ENCODE results near the gene LRRC61.
A peak's percentile ranks its signal among the peaks of the same experiment; 100 is the strongest.
"Not testable (repeated sequence)": the region's sequence is repeated elsewhere in the genome, so short reads cannot be mapped to it uniquely, and the experiment has no call there.

Gene LRRC61

DNA sequence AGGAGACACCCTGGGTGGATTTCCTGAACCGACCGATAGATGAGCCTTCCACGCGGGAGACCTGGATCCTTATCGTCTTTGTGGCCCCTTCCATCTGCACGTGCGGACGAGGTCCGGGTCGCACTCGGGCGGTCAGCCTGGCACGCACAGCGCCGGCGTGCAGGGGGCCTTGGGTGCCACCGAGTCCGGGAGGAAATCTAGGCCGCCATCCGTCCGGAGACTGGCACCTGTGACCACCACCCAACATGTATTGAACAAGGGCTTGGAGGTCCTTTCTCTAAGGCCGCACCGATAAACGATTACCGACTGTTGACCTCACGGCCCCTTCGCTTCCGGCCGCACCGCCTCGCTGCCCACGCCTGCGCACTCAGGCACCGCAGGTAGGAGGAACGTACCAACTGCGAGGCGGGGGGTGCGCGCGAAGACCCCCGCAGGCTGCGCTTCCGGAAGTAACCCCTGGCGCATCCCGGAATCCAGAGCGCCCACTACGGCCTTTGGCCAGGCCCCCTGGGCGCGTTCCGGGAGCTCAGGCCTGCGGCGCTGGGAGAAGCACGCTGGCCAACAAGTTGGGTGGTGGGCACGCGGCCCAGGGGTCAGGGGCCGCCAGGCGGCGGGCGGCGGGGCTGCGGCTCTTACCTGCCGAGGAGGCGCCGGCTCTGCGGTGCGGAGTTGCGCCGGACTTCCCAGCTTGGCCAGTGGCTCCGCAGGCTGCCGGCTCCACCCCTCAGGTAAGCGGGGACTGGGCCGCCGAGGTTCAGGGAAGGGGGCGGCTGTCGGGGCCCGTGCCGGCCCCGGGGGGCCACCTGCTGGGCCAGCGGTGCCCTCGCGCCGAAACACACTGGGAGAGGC lies at the start of gene LRRC61, which contains the start of gene ACTR3C:
Gene LRRC61 (plus strand): TSS at position 523 of the 849 bp plus-strand sequence. CDS start 13,507 bp downstream, outside the sequence.
Gene ACTR3C (minus strand): TSS at position 713 of the 849 bp plus-strand sequence. CDS start 28,249 bp downstream, outside the sequence.
- DNase-seq, result peak; percentile 68

GRCh38 chr7:150276132-150276695 lies 46.9 kb upstream of the LRRC61 start:
- DNase-seq, result peak; percentile 60

- DNase-seq, result not testable (repeated sequence)
These were observed 44.8 kb upstream of the LRRC61 start for GRCh38 chr7:150278383-150278782.

- not testable (repeated sequence) for DNase-seq
These were observed 41.3 kb upstream of the LRRC61 start for GRCh38 chr7:150281681-150282403.

- DNase-seq, result not testable (repeated sequence)
These were observed 40.0 kb upstream of the LRRC61 start for GRCh38 chr7:150283111-150283510.

DNA sequence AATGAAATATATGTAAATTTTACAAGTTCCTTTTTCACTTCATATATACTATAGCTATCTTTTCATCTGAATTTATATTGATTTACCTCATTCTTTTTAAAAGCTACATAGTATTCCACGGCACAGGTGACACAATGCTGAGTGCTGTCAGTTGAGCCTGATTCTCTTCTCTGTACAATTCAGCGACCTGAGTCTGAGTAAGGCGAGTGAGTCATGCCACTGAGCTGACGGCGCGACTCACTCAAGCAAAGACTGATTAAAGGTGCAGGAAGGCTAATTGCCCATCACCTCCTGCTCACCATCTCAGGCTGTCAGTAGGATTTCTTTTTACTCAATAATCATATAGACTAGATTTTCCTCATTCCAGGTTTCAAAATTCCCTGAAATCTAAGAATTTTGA lies 39.5 kb upstream of the LRRC61 start:
- DNase-seq, result not testable (repeated sequence)

GRCh38 chr7:150285849-150286754 lies 37.1 kb upstream of the LRRC61 start:
- peak; percentile 20 for DNase-seq

DNA sequence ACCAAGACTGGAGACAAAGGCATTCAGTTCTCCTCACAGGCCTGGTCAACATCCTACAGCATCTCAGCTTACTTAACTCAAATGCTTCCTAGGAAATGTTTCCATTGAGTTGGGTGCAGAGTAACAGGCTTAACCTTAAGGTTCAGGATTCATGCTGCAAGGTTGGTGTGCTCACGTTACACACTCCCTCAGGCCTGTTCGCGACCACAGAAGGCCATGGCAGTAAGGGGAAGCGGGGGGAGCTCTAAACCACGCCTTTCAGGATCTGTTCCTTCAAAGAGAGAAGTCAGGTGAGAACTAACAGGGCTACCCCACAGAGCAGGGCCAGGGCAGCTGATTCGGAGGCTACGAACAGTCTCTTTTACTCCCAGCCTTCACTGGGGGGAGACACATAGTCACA lies 35.3 kb upstream of the LRRC61 start:
- not testable (repeated sequence) for DNase-seq

DNA sequence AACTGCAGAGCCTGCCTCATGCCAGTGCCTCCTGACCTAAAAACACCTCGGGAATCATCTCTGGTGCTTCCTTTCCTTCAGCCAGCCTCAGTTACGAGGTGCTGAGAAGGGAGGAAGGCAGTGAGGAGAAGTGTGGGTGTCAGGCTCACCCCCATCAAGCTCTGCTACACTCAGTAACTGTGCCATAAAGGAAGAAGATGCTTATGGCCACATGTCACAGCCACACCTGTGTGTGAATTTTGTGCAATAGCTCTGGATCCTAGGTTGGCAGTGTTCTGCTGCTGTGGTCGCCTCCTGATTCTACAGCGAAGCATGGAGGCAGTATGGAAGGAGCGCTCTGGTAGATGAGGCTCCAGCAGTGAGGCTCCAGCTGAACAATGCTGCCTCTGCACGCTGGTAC lies 34.3 kb upstream of the LRRC61 start:
- DNase-seq, result not testable (repeated sequence)

DNA sequence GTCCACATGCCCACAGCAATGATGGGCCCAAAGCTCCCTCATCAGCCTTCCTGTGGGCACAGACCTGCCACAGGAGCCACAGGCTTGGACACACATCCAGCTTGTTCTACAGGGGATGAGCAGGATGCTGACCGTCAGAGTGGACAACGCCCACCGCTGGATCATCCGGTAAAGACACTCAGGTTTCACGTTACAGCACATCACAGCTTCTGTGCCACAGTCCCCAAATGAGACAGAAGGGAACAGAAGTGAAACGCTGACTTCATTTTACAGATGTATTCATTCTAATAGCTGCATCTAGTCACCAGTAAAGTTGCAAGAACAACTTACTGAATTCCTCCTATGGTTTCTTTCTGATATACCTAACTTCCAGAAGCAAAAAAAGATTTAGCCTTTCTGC lies 32.8 kb upstream of the LRRC61 start:
- not testable (repeated sequence) for DNase-seq

GRCh38 chr7:150295027-150295426 lies 28.1 kb upstream of the LRRC61 start:
- not testable (repeated sequence) for DNase-seq

GRCh38 chr7:150295614-150296013 lies 27.5 kb upstream of the LRRC61 start:
- DNase-seq, result not testable (repeated sequence)

- not testable (repeated sequence) for DNase-seq
These were observed 26.4 kb upstream of the LRRC61 start for GRCh38 chr7:150296802-150297201.

DNA sequence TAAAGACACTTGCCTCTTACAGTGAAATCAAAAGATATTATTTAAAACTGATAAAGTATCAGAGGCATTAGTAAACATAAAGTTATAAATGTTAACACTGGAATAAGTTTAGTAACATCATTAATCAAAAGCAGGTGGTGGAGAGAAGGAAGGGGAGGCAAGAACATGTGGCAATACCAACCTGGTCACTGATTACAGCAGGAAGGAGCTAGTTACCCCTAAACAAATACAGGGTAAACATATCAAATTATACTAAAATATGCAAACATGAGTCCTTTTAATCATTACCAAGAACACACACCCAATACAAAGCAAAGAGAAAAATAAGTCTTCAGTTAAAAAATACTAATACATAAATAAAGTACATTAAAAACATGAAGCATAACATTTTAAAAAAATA lies 25.2 kb upstream of the LRRC61 start:
- DNase-seq, result not testable (repeated sequence)

- not testable (repeated sequence) for DNase-seq
These were observed 20.2 kb upstream of the LRRC61 start for GRCh38 chr7:150302908-150303310.

GRCh38 chr7:150304499-150305258 lies 18.5 kb upstream of the LRRC61 start:
- not testable (repeated sequence) for DNase-seq

DNA sequence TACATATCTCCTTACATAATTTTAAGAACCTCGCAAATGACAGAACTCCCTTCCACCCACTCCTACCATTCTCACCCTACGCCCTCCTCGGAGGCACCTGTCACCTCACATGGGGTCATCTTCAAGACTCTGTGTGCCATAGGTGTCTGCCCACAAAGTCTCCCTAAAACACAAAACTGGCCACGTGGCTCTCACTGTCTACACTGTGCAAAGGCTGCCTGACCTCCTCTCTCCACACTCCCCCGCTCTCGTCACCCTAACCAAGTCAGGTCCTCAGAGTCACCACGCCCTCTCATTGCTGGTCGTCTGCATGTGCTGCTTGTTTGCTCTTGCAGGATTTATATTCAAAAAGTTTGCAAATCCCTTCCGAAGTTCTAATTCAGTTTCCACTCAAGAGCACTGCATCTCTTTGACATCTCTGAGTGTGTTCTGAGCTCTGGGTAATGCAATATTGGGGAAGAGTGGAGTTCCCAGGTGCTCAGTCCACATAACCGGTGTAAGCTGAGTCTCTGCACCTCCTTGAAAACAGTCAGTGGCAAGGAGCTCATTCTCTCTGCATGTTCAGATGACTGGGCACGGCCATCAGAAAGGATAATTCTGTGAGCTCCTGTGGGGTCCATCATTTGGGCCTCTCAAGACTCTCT lies 17.8 kb upstream of the LRRC61 start:
- not testable (repeated sequence) for DNase-seq

- DNase-seq, result not testable (repeated sequence)
These were observed 17.3 kb upstream of the LRRC61 start for GRCh38 chr7:150305903-150306284.

GRCh38 chr7:150306377-150306776 lies 16.8 kb upstream of the LRRC61 start:
- not testable (repeated sequence) for DNase-seq

GRCh38 chr7:150307129-150307528 lies 16.0 kb upstream of the LRRC61 start:
- no peak for DNase-seq

DNA sequence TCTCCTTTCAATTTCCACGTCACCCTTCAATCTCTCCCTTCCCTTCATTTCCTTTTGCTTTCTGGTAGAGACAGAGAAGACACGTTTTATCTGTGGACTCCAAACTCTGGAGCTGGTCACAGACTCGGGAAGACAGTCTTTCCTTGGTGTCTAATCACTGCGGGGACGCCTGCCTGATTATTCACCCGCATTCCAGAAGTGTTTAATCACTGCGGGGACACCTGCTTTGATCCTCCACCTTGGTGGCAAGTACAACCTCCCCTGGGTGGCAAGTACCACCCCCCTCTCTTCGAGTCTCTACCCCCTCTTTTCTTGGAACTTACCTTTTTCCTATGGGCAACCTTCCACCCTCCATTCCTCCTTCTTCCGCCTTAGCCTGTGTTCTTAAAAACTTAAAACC lies 15.3 kb upstream of the LRRC61 start:
- DNase-seq, result no peak
